GM21786 (cell line): ENCODE measurements around the gene SMG9.

Source experiments
- ATAC-seq: cut with Tn5 transposase; IDR thresholded peaks from one replicate; pipeline ENCODE4 v1.9.1; 2021; ENCODE audit not compliant: unreplicated experiment

The SMG9 gene

DNA sequence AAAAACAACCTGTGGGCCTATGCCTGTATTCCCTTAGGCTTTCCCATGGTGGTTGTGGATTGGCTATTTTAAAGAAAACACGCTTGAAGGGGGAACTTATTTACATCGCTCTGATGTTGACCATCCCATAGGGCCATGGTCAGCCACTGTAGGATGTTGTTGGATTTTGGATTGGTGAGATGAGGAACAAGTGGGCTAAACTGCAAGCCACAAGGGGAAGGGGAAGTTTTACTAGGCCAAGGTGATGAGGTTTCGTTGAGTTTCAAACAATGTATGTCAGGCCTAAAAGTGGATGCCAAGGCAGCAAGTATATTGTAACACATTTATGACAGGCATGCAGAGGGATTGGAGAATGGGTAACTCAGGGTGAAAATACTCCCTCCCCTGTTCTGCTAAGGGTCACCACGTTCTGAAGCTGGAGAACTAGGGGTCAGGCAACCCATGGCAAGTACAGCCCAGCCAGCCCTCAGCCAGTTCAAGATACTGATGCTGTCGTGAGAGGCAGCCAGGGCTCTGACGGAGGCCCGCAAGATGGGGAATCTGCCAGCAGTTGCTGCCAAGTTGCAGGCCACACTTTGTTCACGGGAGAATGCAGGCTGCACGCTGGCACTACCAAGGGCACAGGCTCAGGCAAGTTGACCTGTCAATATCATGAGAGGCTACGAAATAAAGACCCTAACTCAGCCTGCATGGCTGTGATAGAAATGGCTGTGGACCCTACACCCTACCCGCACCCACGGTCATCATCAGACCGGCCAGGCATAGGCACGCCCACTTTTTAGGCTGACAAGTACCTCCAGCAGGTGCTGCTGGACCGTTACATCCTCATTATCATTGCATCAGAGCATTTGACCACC, 27.8 kb downstream of the SMG9 start:
- no peak for ATAC-seq

DNA sequence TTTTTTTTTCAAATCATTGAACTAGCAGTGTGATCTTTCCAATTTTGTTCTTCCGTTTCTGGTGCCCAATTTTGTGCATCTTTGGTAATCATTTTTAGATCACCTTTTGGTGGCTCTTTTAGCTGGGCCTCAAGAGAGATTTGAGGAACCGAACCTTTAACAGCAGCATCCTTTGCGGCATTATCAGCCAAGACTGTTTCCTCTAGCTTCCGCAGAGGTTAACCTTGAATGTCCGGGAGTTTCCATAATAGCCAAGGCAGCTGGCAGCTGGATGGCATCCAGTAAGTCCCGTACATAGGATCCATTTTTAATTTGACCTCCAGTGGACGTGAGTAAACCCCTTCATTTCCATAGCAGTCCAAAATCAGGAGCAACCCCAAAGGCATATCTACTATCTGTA, 29.3 kb downstream of the SMG9 start:
- no peak for ATAC-seq

DNA sequence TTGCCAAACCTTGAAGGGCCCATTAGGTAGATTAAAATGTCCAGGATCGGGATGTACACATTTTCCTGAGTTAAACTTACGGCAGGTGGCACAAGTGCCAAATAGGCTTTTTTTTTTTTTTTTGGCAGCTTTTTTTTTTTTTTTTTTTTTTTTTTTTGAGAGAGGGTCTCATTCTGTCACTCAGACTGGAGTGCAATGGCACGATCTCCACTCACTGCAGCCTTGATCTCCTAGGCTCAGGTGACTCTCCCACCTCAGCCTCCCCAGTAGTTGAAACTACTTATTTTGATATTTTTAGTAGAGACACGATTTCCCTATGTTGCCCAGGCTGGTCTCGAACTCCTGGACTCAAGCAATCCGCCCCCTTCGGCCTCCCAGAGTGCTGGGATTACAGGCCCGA, 29.9 kb downstream of the SMG9 start:
- no peak for ATAC-seq

DNA sequence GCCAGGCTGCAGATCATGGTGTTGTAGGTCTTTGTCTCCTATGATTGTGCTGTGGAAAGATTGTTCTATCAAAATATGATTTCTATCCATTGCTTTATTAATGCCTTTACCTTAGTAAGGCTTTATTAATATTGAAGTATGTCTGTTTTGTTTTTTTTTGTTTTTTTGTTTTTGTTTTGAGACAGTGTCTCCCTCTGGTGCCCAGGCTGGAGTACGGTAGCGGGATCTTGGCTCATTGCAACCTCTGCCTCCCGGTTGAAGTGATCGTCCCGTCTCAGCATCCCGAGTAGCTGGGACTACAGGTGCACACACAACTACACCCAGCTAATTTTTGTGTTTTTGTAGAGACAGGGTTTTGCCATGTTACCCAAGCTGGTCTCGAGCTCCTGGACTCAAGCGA, 31.2 kb downstream of the SMG9 start:
- no peak for ATAC-seq

DNA sequence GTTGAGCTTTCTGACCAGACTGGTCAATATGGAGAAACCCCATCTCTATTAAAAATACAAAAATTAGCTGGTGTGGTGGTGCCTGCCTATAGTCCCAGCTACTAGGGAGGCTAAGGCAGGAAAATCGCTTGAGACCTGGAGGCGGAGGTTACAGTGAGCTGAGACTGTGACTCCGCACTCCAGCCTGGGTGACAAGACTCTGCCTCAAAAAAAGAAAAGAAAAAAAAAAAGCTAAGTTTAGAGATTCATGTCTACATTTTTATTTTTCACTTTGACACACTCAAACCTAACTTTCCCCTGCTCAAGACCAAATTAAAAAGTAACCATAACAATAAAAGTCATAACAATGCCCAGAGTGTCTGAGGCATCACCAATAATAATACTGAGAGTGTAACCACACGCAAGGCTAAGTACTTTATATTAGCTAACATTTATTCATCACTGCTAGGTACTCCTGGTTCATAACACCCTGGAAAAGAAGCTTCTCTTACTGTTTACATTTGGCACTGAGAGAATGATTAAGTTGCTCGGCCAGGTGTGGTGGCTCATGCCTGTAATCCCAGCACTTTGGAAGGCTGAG, 33.2 kb downstream of the SMG9 start:
- ATAC-seq: no peak

DNA sequence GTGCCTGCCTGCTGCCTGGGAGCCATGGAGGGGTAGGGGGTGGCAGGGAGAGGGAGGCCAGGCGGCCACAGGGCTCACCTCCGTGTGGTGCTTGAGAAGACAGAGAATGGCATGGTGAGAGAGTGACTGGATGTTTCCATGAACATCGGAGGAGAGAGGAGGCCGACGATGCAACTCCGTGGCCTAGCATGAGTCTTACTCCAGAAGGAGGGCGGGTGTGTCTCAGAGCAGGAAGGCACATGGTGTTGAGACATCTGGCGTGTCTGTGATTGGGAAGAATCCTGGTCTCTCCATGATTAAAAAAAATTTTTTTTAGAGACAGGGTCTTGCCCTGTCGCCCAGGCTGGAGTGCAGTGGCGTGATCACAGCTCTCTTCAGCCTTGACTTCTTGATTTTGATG, 33.8 kb downstream of the SMG9 start:
- ATAC-seq: no peak

DNA sequence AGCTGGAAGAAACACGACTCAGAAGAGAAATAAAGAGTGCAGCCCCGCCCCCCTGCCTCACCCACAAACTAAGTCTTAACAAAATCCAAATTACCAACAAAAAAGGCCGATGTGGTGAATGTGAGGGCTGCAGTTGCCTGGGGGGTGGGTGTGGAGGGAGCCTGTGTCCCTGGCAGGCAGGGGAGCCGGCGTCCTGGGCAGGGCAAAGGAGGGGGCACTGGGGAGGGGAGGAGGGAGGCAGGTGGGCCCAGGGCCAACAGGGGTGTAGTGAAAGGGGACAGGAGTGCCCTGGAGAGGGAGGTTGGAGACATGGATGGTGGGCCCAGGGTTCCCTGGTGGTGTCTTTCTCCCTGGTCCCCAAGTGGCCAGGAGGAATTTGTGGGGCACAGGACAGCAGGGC, 34.8 kb downstream of the SMG9 start:
- no peak for ATAC-seq

DNA sequence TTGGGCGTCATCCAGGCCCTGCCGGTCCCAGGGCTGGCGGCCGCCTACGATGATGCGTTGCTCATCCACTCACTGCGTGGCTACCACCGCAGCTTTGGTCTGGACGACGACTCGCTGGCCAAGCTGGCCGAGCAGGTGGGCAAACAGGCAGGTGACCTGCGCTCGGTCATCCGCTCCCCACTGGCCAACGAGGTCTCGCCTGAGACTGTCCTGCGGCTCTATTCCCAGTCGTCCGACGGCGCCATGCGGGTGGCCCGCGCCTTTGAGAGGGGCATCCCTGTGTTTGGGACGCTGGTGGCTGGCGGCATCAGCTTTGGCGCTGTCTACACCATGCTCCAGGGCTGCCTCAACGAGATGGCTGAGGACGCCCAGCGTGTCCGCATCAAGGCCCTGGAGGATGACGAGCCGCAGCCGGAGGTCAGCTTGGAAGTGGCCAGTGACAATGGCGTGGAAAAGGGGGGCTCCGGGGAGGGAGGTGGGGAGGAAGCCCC, 35.3 kb downstream of the SMG9 start:
- no peak for ATAC-seq

DNA sequence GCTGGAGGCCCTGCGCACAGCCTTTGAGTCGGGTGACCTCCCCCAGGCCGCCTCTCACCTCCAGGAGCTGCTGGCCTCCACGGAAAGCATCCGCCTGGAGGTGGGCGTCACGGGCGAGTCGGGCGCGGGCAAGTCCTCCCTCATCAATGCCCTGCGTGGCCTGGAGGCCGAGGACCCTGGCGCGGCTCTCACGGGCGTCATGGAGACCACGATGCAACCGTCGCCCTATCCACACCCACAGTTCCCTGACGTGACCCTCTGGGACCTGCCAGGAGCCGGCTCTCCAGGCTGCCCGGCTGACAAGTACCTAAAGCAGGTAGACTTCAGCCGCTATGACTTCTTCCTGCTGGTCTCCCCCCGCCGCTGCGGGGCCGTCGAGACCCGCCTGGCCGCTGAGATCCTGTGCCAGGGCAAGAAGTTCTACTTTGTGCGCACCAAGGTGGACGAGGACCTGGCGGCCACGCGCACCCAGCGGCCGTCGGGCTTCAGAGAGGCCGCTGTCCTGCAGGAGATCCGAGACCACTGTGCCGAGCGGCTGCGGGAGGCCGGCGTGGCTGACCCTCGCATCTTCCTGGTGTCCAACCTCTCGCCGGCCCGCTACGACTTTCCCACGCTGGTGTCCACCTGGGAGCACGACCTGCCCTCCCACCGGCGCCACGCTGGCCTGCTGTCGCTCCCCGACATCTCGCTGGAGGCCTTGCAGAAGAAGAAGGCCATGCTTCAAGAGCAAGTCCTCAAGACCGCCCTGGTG, 36.0 kb downstream of the SMG9 start:
- no peak for ATAC-seq

DNA sequence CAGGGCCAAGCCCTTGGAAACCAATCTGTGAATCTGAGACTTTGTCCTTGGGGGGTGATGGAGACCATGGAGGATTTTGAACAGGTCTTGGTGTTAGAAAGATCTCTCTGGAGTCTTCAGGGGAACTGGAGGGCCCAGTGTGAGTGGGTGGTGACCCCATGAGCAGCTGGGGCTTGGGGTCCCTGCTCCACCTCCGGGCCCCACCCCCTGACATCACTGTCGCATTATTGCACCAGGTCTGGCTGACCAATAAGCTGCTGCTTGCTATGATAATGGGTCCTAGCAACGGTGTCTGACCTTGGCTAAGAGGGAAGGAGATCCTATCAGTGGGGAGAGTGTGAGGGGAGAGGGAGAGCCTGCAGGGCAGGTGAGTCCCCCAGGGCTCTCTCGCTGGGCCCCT, 39.0 kb downstream of the SMG9 start, which contains the start of gene IRGC:
TSS of gene IRGC (plus strand) at position 301 of the 400 bp plus-strand sequence. CDS start 2,483 bp downstream, outside the sequence.
- ATAC-seq: no peak

DNA sequence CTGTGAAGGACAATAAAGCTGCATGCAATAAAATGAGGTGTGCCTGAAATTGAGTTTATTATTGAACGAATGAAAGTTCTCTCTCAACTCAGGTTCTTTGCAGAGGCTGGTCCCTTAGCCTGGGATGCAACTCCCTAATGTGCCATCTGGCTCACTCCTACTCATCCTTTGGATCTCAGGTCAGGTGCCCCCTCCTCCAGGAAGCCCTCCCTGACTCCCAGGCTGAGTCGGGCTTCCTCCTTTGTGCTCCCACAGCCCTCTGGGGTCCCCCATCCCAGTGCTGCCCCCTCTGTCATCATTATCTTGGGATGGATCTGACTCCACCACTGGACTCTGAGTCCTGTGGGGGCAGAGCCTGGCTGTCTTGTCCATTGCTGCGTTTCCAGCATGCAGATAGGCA, 41.6 kb downstream of the SMG9 start:
- no peak for ATAC-seq

DNA sequence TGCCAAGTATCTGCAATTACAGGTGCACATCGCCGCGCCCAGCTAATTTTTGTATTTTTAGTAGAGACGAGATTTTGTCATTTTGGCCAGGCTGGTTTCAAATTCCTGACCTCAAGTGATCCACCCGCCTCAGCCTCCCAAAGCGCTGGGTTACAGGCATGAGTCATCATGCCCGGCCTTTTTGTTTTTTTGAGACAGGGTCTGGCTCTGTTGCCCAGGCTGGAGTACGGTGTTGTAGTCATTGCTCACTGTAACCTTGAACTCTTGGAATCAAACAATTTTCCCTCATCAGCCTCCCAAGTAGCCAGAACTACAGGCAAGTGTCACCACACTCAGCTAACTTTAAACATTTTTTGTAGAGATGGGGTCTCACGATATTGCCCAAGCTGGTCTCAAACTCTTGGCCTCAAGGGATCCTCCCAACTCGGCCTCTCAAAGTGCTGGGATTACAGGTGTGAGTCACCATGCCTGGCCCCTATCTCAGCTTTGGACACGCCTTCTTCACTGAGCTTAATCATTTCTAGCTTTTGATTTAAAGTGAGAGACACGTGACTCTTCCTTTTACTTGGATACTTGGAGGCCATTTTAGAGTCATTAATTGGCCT, 42.9 kb downstream of the SMG9 start:
- ATAC-seq: no peak

DNA sequence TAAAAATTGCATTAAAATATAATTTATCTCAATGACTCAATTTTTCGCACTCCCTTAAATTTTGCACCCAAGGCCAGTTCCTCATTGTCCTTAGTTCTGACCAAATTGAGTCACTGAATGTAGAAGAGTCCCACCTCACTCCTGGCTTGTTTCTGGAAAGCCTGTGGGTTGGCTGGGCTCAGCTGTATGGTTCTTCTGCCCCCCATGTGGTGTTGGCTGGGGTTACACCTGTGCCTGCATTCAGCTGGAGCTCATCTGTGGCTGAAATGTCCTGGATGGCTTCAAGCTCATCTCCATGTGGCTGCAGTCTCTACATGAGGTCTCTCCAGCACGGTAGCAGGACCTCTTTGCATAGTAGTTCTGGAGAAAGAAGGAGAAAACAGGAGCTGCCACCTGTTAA, 46.0 kb downstream of the SMG9 start:
- ATAC-seq: no peak

DNA sequence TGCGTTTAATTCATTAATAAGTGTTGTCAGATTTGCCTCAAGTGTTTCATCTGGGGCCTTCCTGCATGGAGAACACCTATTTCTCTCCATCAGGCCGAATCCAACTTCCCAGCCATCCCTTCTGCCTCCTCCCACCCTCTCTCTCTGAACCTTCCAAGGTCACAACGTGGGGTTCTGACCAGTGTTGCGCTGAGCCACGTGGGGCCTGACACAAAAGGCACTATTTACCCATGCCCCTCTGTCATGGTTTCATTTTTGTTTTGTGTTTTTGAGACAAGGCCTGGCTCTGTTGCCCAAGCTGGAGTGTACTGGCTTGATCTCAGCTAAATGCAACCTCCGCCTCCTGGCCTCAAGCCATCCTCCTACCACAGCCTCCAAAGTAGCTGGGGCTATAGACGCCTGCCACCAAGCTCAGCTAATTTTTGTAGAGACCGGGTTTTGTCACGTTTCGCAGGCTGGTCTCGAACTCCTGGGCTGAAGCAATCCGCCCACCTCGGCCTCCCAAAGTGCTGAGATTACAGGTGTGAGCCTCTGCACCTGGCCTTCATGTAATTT, 47.5 kb downstream of the SMG9 start:
- ATAC-seq: no peak

DNA sequence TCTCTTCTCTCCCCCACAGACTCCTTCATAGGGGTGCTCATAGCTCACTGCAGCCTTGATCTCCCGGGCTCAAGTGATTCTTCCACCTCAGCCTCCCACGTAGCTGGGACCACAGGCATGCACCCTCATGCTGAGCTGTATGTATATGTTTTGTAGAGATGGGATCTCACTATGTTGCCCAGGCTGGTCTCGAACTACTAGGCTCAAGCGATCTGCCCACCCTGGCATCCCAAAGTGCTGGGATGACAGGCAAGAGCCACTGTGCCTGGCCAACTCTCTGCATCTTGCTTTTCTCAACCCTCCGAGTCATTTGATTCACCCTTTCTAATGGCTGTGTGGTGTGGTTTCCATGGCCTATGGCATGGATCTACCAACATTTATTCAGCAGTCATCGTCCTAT, 49.0 kb downstream of the SMG9 start:
- ATAC-seq: no peak

DNA sequence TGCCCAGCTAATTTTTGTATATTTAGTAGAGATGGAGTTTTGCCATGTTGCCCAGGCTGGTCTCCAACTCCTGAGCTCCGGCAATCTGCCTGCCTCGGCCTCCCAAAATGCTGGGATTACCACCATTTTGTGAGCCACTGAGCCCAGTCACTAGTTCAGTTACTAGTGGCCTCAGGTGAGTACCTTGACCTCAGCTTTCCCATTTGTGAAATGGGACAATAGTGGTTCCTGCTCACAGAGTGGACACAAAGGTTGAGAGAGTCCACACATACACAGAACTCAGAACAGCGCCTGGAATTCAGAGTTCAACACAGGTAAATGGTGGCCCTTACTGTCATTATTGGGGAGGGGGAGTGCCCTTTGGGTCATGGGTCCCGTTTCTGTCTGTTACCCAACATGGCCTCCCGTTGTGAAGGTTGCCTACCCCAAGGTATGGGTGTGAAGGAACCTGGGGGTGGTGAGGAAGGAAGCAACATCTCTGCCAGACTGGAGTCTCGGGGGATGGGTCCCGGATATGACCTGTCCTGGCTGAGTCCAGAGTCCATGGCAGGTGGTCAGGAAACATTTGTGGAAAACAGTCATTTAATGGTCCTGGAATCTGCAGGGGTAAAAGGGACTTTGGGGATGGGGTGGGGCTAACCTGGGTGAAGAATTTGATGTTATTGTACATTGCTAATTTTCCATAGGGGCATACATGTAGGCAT, 50.6 kb downstream of the SMG9 start:
- no peak for ATAC-seq

DNA sequence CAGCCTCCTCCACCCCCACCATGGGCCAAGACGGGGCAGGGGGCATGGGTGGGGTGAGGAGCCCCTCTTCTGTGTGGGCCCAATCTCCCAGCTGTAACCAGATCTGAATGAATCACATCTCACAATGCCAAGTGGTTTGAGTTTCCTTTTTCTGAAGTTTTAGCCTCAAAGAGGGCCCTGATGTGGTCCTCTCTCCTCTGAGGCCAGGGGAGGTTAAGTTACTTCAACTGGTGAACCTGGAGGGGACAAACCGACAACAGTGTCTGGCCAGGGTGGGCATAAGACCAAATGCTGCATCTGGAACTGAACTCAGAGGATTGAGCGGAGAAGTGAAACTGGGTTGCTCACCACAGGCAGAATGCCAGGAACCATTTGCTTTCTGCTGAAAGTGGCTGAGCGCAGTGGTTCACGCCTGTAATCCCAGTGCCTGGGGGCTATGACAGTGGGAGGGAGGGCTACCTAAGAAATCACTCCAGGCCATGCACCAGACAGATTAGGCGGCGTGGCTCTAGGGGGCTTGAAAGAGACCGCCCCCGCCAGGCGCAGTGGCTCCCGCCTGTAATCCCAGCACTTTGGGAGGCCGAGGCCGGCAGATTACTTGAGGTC, 54.3 kb downstream of the SMG9 start:
- no peak for ATAC-seq

DNA sequence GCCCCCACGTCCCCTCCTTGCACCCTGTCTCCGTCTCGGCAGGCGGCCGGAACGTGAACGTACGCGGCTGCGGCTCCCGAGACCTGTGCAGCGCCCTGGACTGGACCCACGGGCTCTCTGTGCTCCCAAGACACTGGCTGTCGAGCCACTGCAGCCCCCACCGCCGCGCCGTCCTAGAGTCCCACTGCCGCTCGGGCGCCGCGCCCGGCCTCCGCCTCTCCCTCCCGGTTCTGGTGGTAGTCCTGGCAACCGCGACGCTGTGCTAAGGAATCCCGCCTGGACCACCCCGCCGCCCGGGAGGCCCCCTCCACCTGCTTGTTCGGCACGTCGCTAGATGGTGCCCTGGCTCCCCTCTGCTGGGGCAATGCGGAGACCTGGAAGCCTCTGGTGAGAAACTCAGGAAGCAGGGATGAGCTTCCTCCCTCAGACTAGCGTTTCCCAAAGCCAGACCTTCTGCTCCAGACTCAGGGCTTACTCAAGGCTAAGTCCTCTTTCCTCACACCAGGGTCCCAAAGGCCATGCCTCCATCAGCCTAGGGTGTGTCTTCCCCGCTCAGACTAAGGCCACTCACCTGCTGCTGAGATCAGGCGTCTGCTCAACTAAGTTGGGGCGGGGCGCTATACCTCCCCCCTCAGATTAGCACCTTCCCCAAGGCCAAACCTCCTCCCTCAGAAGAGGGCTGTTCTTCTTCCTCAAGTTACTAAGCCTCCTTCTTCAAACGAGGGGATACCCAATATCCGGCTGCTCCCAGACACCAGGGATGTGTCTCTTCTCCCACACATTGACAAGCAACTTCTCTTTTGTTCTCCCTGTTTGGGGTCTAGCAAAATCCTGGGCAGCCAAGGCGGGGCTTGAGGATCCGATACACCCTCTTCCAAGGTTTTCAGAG, 55.0 kb downstream of the SMG9 start:
- no peak for ATAC-seq

DNA sequence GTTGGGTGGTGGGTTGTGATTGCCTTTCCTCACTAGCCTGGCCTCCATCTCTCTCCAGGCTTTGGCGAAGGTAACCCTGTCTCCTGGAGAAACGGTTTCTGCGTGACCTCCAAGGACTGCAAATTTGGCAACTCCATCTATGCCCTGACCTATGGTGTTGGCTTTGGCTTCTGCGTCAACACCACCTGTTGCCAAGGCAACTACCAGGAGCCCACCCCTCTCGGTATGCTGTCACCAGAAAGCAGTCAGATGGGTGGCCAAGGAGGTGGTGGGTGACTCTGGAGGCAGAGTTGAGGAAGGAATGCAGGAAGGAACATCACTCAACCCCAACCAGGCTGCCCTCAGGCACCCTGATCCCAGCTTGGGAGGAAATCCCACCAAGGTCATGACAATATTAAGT, 57.5 kb downstream of the SMG9 start:
- no peak for ATAC-seq
